ENCODE results near the gene LIN7A.

DNA sequence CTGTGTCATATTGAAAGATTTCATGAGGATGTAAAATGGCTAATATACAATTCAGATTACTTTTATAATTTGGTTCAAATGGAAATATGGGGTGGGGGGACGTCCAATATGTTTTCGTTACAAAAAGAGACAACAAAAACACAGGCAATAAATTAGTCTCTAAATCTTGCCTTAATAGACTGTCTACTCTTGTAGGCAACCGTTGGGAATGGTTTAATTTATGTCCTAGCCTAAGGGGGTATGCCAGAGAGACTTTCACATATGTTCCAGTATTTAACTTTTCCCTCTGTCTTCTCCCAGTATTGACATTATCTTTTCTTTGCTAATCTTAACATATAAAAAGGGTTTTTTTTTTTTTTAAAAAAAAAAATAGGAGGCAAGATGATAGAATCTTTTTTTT lies 41.5 kb upstream of the LIN7A start:
- TF ChIP-seq, protein P1, sequence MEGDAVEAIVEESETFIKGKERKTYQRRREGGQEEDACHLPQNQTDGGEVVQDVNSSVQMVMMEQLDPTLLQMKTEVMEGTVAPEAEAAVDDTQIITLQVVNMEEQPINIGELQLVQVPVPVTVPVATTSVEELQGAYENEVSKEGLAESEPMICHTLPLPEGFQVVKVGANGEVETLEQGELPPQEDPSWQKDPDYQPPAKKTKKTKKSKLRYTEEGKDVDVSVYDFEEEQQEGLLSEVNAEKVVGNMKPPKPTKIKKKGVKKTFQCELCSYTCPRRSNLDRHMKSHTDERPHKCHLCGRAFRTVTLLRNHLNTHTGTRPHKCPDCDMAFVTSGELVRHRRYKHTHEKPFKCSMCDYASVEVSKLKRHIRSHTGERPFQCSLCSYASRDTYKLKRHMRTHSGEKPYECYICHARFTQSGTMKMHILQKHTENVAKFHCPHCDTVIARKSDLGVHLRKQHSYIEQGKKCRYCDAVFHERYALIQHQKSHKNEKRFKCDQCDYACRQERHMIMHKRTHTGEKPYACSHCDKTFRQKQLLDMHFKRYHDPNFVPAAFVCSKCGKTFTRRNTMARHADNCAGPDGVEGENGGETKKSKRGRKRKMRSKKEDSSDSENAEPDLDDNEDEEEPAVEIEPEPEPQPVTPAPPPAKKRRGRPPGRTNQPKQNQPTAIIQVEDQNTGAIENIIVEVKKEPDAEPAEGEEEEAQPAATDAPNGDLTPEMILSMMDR (IDR thresholded peaks at IDR 0.05): no peak
- TF ChIP-seq POLR2A (IDR thresholded peaks at IDR 0.05): no peak

Measured in adrenal gland (tissue), 5 donors.